H7 (cell line): ENCODE data around the gene ZFYVE28. TPM values are rescaled to one million over a fixed set of nuclear protein-coding genes. Genes with fewer than 3 reads are reported as not detected.

ENCODE experiments used
- DNase-seq: peaks from one replicate; pipeline ENCODE4 v3.0.0; 2012
- H3K27me3 ChIP-seq: 2 replicates; pipeline ENCODE4 v1.6.0; 2011; ENCODE audit warnings: mild to moderate bottlenecking, low read length; ENCODE audit not compliant: control insufficient read depth, insufficient read depth
- H3K36me3 ChIP-seq: replicated peaks from 2 replicates; pipeline ENCODE4 v1.5.1; 2011; ENCODE audit warnings: low read length; ENCODE audit not compliant: control insufficient read depth, insufficient read depth
- H3K4me3 ChIP-seq: 2 replicates; pipeline ENCODE4 v1.5.1; 2011; ENCODE audit warnings: low read depth, mild to moderate bottlenecking, control low read depth, low read length, moderate library complexity; ENCODE audit not compliant: insufficient read depth
- total RNA-seq: library from RNA; depleted of rRNA; stranded (reverse); fragments of >200 nt; shearing (Covaris generic); gene quantifications from 2 replicates; pipeline ENCODE4 v1.2.3, GENCODE V29; 2014

ZFYVE28 gene
- total RNA-seq, 1 experiment from 2014 or later: 2.1 TPM

DNA sequence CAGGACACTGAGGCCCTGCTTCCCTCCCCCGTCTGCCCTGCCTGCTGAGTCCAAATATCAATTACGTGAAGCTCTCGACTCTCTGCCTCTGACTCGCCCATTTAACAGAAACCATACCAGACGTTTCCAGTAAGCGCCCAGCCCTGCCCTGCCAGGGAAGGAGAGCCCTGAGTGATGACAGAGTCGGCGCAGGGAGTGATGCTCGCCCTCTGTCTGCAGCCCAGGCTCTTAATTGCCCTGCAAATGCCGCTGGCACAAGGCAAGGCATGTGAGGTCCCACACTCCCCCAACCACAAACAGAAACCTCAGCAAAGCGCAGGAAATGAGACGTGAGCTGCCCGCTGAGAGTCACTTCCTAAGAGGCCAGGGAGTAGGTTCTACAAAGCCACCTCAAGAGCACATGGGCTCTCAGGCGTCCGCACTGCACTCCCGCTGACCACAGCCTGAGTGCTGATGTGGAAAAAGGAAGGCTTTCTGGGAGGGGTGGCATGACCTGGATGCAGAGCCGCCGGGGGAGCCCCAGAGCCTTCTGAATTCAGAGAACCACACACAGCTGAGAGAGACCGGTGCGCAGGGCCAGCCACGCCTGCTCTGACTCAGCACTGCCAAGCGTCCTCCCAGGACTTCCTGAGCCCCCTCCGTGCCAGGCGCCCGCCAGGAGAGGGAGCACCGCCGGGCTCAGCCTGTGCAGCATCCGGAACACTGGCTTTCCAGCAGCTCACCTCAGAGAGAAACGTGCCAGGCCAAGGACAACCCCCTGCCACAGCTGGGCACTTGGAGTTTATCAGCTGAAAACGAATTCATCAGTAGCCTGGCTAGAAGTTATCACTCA is 5.3 kb downstream of the ZFYVE28 start:
- Histone ChIP-seq H3K4me3 (peak overlapping the region; percentile 12; the same call in 1 of the 2 replicates), H3K27me3 (peaks cover 29% of the 10 kb centered on the region), H3K36me3 (no peaks in the 10 kb centered on the region)
- peak; percentile 92 for DNase-seq

DNA sequence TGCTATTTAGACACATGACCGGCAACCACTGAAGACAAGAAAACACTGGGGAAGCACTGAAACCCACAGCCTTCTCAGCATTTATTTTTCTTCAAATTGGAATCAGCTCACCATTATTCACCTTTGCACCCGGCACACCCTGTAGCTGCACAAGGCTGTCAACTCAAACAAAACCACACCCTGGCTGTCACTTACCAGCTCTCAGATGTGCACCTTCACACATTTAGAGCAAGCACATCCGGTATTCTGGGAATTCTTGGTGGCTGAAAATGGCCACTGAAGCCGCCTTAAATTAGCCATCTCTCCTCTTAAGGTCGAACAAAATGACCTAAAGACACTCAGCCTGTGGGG is 5.9 kb downstream of the ZFYVE28 start:
- Histone ChIP-seq H3K27me3 (peaks cover 23% of the 10 kb centered on the region), H3K36me3 (no peaks in the 10 kb centered on the region), H3K4me3 (peak overlapping the region; percentile 12; the same call in 1 of the 2 replicates)
- no peak for DNase-seq

DNA sequence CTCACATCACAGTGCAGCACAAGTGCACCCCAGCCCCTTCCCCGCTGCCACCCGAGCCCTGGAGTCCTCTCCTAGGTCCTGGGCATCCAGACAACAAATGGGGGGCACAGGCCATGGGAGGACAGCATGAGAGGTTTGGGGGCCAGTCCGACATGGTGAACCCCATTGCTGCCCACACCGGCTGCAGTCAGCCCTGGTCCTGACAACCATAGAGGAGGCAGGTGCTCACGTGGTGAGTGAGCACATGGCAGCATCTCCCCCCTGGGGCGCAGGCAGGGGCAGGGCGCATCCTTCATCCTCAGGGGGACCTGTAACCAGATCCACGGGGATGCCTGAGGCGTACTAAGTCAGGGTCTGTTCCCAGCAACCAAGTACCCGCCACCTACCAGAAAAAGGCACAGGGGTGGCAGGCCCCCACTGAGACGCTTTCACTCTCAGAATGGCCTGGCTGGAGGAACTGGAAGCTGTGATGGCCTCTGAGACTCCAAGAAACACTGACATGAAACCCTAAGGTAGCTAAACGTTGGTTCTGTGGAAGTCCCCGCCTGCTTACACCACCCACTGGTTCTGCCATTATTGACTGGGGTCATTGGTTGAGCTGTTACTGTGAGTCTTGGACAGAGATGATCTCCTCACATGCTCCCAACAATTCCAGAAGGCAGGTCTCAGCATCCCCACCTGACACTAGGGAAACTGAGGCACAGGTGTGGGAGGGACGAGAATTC is 6.5 kb downstream of the ZFYVE28 start:
- no peak for DNase-seq
- Histone ChIP-seq H3K4me3 (no peak overlapping the region), H3K27me3 (peaks cover 19% of the 10 kb centered on the region), H3K36me3 (no peaks in the 10 kb centered on the region)

DNA sequence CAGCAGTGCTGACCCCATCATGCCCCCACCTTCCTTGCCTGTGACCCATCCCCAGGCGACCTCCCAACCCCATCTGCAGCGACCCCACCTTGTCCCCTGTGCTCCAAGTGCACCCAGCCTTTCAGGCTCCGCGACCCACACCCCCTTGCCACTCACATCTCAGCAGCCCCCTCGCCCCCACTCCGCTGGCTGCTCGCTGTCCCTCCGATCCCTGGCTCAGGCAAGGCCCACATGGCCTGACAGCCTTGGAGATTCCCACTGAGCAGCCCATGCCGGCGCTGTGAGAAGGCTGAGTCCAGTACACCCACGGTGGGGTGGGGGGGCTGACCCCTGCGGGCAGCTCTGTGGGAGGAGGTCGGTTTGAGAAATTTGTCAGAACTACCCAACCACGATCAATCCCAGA is 9.1 kb downstream of the ZFYVE28 start:
- Histone ChIP-seq H3K36me3 (no peaks in the 10 kb centered on the region), H3K27me3 (no peaks in the 10 kb centered on the region), H3K4me3 (no peak overlapping the region)
- no peak for DNase-seq

DNA sequence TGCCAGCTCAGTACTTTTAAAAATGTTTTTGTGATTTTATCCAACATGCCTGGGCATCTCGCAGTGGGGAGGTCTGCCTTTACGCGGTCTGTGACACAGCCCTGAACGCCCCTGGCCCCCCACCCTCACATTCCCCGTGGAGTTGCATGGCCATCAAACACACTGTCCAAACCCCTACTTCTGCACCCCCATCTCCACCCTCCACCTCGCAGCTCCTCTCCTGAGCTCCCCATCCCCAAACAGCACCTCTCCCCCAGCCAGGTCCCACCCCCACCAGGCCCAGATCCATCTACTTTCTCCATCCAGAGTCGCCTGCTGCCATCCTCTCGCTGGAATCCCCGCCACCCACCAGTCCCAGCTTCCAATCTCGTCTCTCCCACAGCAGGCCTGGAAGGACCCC is 9.5 kb downstream of the ZFYVE28 start:
- no peaks in the 10 kb centered on the region for H3K27me3 ChIP-seq
- no peak overlapping the region for H3K4me3 ChIP-seq
- no peaks in the 10 kb centered on the region for H3K36me3 ChIP-seq
- no peak for DNase-seq

DNA sequence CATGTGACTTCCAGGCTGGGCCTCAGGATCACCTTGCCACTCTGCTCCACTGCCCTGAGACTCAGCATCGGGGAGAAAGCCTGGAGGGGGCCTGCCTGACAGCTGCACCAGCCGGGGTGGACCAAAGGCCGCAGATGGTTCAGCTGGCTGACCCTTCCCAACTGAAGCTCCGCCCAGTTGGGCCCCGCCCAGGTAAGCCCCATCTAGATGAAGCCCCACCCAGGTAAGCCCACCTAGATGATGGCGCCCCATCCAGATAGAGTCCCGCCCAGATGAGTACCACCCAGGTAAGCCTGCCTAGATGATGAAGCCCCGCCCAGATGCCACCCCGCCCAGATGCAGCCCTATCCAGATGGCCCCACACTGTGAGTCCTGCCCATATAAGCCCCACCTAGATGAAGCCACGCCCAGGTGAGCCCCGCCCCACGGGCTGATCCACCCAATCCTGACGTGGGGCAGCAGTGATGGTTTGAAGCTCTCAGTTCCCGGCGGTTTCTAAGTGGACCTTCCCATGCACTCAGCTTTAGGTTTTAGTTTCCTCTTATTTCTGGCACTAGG is 10.0 kb downstream of the ZFYVE28 start:
- peak; percentile 86 for DNase-seq
- H3K4me3 ChIP-seq: no peak overlapping the region
- no peaks in the 10 kb centered on the region for H3K27me3 ChIP-seq
- H3K36me3 ChIP-seq: no peaks in the 10 kb centered on the region

DNA sequence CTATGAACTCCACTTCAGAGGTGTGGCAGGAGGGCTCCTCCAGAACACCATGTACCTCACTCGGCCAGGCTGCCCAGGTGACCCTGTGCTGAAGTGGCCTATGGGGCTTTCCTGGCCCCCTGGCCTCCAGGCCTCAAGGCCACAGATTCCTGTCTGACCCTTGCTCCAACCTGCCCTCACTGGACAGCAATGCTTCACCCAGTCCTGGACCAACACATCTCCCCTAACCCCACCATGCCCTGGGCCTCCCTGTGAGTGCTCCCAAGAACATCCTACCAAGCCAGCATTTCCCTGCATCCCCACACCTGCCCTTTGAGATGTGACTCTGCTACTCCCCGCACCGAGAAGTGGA is 10.5 kb downstream of the ZFYVE28 start:
- H3K27me3 ChIP-seq: no peaks in the 10 kb centered on the region
- no peak overlapping the region for H3K4me3 ChIP-seq
- no peak for DNase-seq
- no peaks in the 10 kb centered on the region for H3K36me3 ChIP-seq

DNA sequence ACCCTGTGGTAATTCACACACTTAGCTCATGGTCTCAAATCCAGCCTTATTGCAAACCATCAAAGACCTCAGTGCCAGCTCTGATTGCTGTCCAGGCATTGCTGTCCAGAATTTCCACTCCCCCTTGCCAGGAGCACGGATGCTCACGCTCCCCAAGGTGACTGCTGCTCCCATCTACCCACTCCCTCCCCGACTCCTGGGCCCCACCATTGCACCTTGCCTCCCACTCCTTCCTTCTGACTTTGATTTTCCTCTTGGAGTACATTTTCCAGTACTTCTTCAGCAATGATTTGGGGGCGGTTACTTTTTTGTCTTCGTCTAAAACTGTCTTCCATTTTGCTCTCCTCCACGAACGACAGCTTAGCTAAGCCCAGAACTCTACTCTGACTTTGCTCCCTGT is 11.5 kb downstream of the ZFYVE28 start:
- DNase-seq: no peak
- H3K4me3 ChIP-seq: no peak overlapping the region
- H3K27me3 ChIP-seq: no peaks in the 10 kb centered on the region; the same call in 1 of the 2 replicates
- no peaks in the 10 kb centered on the region for H3K36me3 ChIP-seq

DNA sequence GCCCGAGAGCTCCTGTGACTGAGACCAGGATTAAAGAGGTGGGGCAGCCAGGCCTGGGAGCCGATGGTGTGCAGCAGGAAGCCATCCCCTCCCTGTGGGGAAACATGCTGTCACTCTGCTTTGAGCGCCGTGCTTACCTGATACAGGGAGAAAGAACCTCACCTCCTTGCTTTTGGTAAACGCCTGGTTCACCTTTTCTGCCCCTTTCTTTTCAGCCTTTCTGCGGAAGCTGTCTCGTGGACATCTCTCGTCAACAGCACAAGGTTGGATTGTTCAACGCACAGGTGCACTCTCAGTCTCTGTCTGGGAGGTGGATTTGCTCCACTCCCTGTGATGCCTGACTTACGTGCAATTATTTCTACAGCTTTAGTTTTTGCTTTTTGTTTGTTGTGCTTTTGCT is 12.0 kb downstream of the ZFYVE28 start:
- H3K27me3 ChIP-seq: no peaks in the 10 kb centered on the region; the same call in 1 of the 2 replicates
- no peak overlapping the region for H3K4me3 ChIP-seq
- DNase-seq: no peak
- H3K36me3 ChIP-seq: no peaks in the 10 kb centered on the region

DNA sequence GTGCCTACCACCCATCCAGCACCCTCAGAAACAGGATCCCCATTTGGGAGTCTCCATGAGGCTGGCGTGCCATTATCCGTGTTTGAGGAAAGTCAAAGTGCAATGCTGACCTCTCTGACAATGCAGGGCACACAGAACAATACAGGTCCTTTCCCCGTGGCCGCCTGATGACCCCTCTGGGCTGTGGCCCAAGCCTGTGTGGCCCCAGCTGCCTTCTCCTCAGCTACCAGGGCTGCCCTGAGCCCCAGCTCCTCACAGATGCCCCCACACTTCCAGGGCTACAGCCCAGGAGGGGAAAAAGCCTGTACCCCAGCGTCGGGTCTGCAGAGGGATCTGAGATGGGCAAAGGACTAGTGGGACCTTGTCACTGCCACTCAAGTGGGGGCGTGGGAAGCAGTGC is 15.5 kb downstream of the ZFYVE28 start:
- H3K36me3 ChIP-seq: no peaks in the 10 kb centered on the region
- DNase-seq: no peak
- no peak overlapping the region for H3K4me3 ChIP-seq
- no peaks in the 10 kb centered on the region; the same call in 1 of the 2 replicates for H3K27me3 ChIP-seq

DNA sequence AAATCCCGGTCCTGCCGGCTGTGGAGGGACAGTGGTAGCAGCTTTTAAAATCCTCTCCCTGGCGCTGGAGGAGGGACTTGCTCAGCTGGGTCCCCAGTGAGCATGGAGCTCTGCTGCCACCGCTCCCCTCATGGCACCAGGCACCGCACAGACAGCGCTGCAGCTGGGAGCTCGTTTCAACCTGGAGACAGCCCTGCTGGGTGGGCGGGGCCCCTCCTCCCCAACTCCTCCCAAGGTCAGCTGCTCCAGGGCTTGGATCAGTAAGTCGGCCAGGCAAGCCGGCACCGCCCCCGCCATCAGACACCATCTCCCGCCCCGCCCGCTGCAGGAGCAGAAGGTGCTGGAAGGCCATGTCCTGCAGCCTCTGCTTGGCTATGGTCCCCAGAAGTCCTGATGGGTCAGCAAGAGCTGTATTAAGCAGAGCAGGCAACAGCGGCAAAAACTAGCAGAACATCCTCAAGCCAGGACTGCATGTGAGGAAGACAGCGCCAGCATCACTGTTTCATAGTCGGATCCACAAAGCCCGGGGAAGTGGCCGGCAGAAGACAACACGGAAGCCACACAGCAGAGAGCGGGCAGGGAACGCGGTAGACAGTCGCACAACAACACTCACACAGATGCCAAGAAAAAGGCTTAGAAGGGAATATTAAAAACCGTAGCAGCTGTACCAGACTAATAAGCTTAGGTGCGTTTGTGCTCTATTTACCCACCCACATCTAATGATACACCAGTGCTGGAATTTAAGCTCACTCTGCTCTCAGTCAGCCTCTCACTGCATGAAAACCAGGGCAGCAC is 16.2 kb downstream of the ZFYVE28 start:
- peak; percentile 95 for DNase-seq
- Histone ChIP-seq H3K27me3 (no peaks in the 10 kb centered on the region; the same call in 1 of the 2 replicates), H3K36me3 (no peaks in the 10 kb centered on the region), H3K4me3 (peak overlapping the region; percentile 15)

DNA sequence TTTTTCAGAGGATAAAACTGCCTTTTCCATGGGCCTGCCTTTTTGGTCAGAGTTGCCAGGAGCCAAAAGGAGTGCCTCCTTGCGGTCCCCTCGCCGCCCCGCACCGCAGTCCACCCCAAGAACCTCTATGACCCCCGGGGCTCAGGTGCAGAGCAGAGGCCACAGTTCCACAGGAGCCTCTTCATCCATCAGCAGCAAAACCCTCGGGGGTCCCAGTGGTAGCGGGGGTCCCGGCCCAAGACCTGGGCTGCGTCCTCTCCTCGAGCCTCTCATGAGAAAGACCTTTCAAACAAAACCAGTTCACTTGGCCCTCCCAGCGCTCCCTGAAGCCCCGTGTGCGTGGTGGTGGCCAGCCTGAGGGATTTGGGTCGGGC is 16.8 kb downstream of the ZFYVE28 start:
- Histone ChIP-seq H3K36me3 (no peaks in the 10 kb centered on the region), H3K27me3 (no peaks in the 10 kb centered on the region; the same call in 1 of the 2 replicates), H3K4me3 (peak overlapping the region; percentile 15)
- no peak for DNase-seq

DNA sequence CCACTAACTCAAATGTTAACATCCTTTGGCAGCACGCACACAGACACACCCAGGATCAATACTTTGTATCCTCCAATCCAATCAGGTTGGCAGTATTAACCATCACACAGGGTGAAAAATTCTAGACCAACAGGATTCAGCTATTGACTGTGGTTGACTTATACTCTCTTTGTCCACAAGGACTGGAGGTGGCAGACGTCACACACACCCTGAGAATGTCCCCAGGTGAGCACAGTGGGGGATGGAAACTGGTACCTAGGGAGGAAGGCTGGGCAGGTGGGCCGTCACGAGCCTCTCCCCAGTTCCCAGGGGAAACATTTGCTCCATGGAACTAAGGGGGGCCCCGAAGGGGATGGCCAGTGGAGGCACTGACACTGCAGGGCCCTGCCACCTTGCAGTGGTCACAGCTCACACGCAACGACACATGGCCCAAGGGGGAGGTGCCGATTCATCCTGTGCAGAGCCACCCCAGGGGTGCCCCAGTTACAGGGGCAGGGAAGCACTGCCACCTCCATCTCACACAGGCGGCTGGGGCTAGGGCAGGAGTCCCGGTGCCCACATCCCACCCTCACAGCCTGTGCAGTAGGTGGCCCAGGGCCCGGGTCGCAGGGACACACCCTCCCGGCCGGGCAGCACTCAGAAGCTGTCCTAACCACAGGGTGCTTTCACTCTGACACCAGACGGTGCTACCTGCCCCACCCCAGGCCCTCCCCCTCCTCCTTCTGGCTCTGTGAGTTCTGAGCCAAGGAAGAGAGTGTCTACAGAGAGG is 17.4 kb downstream of the ZFYVE28 start:
- no peaks in the 10 kb centered on the region; the same call in 1 of the 2 replicates for H3K27me3 ChIP-seq
- H3K4me3 ChIP-seq: no peak overlapping the region
- DNase-seq: peak; percentile 72
- no peaks in the 10 kb centered on the region for H3K36me3 ChIP-seq
